Activated CD8-positive, alpha-beta memory T cell treated with anti-CD3 and anti-CD28 coated beads, Interleukin-2, amount 50 U/mL, for 24 hours (primary cell): ENCODE results near the gene SPI1.

Source experiments
- DNase-seq: peaks from one replicate; pipeline ENCODE4 v3.0.0-alpha.2; 2020; ENCODE audit errors: extremely low read depth

SPI1 gene

GRCh38 chr11:47358731-47359051 lies 19.7 kb downstream of the SPI1 start:
- DNase-seq = no peak

GRCh38 chr11:47357985-47358730 lies 20.2 kb downstream of the SPI1 start:
- no peak for DNase-seq

- DNase-seq = no peak
These were observed 21.4 kb downstream of the SPI1 start for GRCh38 chr11:47356998-47357329.

GRCh38 chr11:47356129-47356997 lies 22.0 kb downstream of the SPI1 start:
- no peak for DNase-seq

GRCh38 chr11:47355283-47356128 lies 22.8 kb downstream of the SPI1 start:
- no peak for DNase-seq

GRCh38 chr11:47354913-47355282 lies 23.4 kb downstream of the SPI1 start:
- DNase-seq = no peak

- no peak for DNase-seq
These were observed 24.2 kb downstream of the SPI1 start for GRCh38 chr11:47353978-47354774.

- DNase-seq = no peak
These were observed 25.8 kb downstream of the SPI1 start, which contains the start of gene MYBPC3 for GRCh38 chr11:47352556-47352955. Gene MYBPC3 (minus strand): TSS chr11:47352702. CDS start chr11:47352647, 55 bp downstream.

GRCh38 chr11:47351156-47352126 lies 26.9 kb downstream of the SPI1 start:
- no peak for DNase-seq

GRCh38 chr11:47350315-47350714 lies 28.0 kb downstream of the SPI1 start:
- DNase-seq = no peak

GRCh38 chr11:47349521-47350095 lies 28.7 kb downstream of the SPI1 start:
- DNase-seq = no peak

- DNase-seq = no peak
These were observed 29.5 kb downstream of the SPI1 start for GRCh38 chr11:47348859-47349258.

GRCh38 chr11:47348131-47348802 lies 30.1 kb downstream of the SPI1 start:
- no peak for DNase-seq

GRCh38 chr11:47347137-47347536 lies 31.2 kb downstream of the SPI1 start:
- no peak for DNase-seq

GRCh38 chr11:47345890-47346563 lies 32.3 kb downstream of the SPI1 start:
- DNase-seq = no peak

- no peak for DNase-seq
These were observed 35.5 kb downstream of the SPI1 start for GRCh38 chr11:47342854-47343253.

GRCh38 chr11:47342036-47342803 lies 36.1 kb downstream of the SPI1 start:
- no peak for DNase-seq
